SHP77 treated with DMSO at 0.1 percent for 48 hours (cell line): ENCODE data around the gene SYT5.
A peak's percentile ranks its signal among the peaks of the same experiment; 100 is the strongest.
"Not testable (repeated sequence)": the region's sequence is repeated elsewhere in the genome, so short reads cannot be mapped to it uniquely, and the experiment has no call there.

Experiments used
- DNase-seq: peaks from one replicate; lab custom pipeline; 2025; lab: John Stamatoyannopoulos, UW

The SYT5 gene

DNA sequence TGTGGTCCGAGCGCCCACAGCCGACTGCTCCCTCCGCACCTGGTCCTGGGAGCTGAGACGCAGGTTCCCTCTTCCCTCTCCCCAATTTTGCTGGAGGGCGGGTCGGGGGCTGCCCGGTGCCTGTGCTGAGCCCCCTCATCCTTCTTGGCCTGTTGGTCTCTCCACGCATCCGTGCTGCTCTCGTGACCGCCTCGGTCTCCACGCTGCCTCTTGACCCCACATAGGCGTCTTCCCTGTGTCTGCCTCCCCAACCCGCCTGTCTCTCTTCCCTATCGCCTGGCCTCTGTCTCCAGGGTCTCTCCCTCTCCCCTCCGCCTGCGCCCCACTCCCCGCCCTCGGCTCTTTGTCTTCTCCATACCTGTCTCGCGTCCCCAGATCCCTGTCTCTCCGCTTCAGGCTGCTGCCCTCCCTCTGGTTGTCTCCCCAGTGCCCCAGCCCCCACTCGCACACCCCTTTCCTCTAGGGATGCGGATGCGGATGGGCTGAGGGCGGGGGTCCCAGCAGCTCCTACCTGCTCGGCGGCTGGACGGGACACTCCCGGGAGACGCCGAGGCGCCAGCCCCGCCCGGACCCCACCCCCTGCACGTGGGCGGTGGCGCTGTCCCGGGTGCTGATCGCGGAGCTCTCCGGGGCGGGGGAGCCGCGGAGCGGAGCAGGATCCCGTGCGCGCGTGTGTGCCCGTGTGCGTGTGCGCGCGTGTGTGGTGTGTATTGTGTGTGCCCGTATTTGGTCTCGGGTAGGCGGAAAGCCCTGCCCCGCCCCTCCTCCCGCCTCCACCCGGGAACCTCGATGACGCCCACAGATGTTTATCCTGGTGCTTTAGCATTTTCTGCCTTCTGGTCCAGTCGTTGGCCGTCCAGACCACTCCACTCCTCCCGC is at the start of gene SYT5:
Gene SYT5 (minus strand): TSS at position 684 of the 879 bp plus-strand sequence. CDS start 1,248 bp downstream, outside the sequence.
- DNase-seq = no peak

DNA sequence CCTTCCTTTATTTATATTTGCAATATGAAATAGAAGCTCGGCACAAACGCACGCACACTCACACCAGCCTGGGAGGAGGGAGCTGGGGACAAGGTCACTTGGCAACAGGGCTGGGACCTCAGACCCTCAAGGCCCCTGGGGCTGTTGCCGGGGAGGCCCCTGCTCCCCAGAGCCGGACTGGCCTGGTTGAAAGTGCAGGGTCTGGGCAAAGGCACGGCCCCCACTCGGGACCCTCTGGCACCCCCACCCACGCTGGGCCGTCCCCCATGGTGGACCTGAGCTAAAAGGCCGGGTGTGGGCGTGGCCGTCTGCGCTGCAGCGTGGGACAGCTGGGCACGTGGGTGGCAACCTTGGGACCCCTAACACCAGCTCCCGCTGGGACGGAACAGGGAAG is 49.7 kb upstream of the SYT5 start:
- DNase-seq = no peak

DNA sequence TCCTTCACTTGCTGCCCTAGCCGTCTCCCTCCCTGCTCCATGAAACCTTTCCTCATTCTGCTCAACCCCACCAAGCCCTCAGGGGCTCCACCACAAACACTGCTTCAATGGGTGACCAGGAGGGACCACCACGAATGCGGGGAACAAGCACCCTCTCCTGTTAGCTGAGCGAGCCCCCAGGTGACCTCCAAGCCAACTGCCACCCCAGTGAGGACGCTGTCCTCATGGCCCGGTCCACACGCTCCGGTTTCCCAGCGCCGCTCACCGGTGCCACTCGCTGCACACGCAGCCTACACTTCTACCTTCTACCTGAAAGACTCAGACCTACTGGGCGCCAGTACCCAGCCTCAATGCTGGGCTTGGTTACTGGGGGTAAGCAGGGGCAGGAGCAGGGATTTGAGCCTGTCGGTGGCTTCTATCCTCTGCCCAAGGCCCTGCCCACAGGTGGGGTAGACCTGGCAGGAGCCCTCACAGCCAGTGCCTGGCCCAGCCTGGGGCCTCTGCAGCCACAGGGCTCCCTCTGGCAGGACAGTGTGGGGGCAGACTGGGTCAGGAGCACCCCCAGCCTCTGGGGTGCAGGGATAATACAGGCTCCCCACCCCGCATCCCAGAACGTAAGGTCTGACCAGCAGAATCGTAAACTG is 49.2 kb upstream of the SYT5 start:
- DNase-seq = no peak

DNA sequence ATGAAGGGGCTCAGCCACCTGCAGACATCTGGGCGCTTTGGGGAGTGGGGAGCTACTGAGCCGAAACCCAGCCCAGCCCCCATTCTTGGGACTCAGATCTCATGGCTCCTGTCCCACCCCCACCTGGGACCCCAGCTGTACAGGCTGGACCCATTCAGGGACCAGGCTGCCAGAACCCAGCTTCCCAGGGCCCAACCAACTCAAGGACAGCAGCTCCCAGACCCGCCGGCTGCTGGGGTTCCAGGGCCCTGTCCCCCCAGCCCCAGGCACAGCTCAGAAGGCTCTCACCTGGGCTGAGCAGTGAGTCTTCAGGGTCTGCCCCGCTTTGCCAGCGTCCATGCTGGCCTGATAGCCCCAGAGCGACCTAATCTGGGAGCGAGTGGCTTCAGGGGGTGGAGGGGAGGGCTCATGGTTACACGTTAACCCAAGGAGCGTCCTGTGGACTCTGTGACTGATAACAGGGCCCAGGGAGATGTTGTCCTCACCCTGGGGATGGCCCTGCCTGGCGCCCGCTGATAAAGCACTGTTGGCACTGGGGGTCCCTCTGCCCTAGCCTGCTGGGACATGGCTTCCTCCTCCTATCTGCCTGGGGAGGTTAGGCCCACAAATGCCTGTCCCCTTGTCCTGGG is 48.4 kb upstream of the SYT5 start, which contains the start of gene TMEM86B:
Gene TMEM86B (minus strand): TSS at position 361 of the 629 bp plus-strand sequence. CDS start 22 bp downstream, at position 339.
- DNase-seq = no peak

DNA sequence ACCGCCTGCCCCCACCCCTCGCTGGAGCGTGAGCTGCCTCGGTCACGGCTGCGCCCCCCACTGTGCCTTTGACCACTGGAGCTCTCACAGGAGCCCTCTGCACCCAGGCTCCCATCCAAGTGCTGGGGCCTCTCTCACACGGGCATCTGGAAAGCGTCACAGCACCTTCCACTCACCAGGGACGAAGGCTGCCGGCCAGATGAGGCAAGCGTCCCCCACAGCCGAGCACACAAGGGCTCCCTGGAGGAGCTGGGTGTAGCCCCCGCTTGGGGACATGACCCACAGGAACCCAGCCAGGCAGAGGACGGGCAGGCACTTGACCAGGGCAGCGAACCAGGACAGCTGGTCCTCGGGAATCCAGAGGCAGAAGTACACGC is 47.9 kb upstream of the SYT5 start:
- no peak for DNase-seq

DNA sequence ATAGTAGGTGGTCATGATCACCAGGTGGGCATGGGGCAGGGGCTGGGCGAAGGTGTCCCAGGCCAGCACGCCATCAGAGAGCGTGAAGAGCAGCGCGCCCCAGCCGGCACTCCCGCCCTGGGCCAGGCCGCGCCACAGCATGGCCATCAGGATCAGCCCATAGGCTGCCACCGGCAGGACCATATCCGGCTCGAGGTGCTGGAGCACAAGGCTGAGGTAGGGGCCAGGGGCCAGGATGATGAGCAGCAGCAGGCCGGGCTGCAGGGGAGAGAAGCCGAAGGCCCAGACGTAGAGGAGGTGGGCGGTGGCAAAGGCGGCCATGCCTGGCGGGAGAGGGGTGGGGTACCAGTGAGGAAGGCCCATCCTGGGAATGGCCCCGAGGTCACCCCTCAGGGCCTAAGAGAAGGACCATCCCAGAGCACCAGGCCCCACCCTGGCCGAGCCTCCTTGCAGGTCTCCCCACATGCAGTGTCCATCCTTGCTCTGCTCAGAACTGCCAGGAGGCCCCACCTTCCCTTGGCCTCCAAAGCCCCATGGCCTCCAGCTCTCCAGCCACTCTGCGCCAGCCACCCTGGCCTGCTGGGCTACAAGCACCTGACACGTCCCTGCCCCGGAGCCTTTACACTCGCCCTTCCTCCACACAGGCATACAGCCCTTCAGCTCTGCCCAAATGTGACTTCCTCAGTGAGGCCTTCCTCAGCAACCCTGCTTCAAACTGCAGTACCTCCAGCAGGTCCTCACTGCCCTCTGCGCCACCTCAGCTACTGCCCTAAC is 47.3 kb upstream of the SYT5 start:
- DNase-seq = no peak

DNA sequence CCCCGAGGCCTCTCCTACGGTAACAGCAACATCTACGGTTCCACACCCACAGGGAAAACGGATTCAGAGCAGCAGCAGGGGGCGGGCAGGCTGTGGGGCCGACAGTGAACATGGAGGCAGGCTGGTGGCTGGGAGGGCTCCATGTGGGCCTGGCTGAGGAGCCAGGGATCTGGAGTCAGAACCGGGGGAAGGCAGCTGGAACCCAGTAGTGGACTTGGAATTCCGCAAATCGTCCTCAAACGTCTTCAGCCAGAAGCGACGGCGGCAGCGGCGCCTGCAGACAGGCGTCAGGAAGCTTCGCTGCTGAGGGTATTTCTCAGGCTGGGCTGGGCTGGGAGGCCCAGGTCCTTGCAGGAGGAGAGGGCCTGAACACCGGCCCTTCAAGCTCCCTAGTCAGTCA is 46.7 kb upstream of the SYT5 start:
- DNase-seq = no peak

DNA sequence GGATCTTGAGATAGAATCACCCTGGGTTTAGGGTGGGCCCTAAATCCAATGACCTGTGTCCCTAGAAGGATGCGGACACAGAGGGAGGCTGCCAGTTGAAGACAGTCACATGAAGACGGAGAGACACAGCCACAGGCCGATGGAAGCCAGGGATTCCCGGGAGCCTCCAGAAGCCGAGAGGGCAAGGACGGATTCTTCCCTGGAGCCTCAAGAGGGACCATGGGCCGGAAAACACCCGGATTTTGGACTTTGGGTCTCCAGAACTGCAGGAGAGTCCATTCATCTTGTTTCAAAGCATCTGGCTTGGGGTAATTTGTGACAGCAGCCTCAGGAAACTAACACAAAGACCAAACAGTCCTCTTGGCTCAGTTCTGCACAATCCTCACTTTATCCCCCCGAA is 46.2 kb upstream of the SYT5 start:
- DNase-seq = no peak

DNA sequence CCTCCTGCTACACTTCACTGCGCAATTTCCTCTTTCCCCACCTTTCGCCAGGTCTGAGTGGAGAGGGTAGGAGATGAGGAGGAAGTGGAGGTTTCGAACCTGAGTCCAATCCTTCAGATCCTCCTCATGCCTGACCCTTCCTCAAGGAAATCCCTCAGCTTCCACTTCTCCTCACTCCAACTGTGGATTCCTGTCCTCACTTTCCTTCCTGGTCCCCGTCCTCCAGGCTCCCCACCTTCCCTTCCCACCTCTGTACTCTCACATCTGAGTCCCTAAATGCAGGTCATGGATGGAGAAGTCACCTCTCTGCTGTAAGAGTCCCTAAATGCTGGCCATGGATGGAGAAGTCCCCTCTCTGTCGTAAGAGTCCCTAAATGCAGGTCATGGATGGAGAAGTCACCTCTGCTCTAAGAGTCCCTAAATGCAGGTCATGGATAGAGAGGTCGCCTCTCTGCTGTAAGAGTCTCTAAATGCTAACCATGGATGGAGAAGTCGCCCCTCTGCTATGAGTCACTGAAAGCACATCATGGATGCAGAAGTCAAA is 45.4 kb upstream of the SYT5 start:
- DNase-seq = no peak

DNA sequence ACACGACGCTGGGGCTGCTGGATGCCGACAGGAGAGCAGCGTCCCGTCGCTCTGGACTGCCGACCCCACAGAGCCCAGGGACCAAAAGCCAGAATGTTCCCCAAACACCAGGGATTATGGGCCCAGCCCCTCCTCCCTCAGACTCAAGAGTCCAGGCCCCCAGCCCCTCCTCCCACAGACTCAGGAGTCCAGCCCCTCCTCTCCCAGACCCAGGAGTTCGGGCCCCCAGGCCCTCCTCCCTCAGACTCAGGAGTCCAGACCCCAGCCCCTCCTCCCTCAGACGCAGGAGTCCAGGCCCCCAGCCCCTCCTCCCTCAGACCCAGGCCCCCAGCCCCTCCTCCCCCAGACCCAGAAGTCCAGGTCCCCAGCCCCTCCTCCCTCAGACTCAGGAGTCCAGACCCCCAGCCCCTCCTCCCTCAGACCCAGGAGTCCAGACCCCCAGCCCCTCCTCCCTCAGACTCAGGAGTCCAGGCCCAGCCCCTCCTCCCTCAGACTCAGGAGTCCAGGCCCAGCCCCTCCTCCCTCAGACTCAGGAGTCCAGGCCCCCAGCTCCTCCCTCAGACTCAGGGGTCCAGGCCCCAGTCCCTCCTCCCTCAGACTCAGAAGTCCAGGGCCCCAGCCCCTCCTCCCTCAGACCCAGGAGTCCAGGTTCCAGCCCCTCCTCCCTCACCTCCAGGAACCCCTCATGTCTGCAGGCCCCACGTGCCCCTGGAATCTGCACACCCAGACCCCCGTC is 44.8 kb upstream of the SYT5 start:
- not testable (repeated sequence) for DNase-seq

DNA sequence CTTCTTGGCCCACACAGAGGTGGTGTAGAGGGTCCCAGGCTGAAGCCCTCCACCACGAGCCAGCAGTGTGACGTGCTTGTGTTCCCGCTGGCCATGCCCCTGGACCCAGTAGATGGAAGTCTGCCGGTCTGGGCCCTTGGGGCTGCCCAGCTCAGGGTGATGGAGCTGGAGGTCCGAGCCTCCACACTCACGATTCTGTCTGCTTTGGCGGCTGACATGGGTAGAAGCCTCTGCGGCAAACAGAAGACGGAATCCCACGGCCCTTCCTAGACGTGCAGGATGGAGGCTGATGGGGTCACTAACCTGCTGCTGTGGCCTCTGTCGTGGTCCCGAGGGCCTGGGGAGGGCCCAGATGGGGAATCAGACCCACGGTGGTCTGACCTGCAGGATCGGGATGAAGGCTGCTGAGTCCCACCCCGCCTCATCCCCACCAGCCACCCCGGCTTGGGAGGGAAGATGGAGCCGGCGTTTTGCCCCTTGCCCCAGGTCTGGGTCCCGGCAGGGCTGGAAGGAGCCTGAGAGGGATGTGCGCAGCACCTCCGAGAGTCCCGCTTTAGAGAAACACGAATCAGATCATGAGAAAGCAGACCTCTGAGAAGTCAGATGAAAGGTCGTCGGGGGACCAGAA is 44.1 kb upstream of the SYT5 start:
- DNase-seq = no peak

DNA sequence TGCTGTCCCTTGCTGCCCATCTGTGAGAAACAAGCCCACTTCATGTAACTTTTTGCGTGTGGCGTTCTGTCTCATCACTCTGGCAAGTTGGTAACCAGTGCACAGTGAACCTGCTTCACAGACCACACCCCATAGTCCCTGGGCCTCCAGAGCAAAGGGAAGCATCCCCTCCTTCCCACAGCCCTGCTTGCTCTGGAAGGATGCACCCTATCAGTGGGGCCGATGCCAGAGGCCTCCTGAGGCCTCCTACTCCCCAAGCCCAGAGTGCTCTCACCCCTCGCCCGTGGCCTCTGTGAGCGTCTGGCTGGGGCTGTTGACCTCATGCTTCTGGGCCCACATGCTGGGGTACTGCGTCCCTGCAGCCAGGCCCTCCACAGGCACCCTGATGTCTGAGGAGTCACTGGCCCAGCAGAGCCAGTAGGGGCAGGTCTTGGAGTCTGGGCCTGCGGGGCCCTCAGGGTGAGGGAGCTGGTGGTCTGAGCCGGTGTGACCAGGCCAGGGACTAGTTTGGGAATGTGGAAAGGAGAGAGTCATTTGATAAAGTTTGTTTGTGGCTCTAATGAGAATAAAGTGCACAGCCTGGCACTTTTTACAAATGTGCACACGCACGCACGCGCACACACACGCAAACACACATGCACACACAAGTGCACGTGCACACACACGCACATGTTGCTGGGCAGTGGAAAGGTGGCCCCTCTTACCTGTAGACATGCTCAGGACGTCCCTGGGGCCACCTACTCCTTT is 43.4 kb upstream of the SYT5 start:
- no peak for DNase-seq

DNA sequence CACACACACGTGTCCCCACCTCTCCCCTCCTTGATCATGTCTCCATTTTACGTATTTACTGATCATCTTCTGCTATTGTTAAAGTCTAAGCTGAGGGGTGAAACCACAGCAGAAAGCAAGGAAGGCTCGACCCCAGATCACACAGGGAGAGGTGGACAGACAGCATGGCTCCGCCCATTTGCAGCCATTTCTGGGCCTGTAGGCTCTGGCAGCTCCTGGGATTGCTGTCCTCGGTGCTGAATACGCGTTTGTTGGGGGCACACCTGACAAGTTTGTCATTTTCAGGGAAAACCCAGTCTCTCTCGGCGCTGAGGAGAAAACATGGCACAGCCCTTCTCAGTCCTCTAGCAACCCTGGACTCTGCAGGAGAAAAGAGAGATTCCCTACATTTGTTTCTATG is 40.4 kb upstream of the SYT5 start:
- no peak for DNase-seq

DNA sequence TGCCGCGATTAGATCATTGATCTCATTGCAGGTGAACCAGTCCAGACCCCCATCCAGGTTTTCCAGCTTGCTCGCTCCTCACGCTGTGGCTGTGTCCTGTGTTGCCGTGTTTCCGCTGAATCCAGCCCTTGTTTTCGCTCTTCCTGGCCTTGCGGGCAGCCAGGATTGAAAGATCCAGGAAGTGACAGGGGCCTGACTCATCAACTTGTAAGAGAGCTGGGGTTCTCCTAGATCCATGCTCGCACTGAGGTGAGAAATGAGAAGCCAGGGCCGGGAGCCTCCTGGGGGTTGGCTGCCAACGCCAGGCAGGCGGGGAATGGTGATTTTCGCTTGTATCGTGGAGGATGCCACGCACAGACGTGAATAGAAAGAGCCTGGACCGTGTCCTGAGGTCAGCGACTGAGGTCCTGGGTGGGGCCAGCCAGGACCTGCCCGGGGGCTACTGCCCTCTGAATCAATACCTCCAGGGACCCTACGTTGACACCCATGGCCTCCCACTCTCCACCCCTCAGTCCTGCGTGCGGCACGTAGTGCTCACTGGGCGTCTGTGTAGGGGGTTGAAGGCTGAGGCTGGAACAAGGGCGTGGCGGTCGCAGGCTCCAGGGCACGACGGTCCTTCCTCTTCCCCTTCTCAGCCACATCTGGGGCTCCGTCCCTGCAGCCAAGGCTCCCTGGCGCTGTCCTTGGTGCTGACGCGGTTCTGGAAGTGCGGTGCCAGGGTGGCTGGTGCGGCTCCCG is 36.5 kb upstream of the SYT5 start:
- peak; percentile 92 for DNase-seq

DNA sequence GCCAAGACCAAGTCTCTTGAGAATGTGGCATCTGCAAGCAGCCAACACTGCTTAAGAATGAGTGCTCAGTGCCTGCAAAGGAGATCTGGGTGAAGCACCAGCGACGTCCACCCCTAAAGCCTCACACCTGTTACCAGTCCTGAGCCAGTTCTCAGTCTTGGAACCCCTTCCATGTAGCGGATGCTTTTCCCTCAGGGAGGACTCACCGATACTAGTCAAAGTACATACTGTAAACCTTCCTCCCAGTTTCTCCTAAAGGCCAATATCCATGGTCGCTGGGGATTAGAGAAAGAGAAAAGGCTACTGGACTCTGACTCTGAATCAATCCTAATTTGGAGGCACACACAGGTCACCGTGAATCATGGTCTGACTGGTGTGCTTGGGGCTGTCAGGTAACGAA is 33.5 kb upstream of the SYT5 start:
- DNase-seq = no peak

DNA sequence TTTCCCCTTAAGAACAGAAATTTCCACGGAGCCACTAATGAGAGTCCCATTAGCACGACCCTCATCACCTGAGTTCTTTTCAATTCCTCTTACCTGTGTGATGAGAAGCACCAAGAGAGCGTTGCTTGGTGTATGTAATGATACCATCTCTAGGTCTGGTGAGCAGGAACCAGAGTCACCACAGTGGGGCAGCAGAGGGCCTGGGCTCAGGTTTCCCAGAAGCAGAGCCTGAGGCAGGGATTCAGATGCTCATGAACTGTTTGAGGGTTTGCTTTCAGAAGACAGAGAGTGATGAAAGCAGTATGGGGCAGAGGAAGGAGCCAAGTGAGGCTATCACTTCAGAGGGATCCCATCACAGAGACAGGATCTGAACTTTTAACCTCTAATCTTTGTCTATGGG is 32.4 kb upstream of the SYT5 start:
- peak; percentile 10 for DNase-seq

DNA sequence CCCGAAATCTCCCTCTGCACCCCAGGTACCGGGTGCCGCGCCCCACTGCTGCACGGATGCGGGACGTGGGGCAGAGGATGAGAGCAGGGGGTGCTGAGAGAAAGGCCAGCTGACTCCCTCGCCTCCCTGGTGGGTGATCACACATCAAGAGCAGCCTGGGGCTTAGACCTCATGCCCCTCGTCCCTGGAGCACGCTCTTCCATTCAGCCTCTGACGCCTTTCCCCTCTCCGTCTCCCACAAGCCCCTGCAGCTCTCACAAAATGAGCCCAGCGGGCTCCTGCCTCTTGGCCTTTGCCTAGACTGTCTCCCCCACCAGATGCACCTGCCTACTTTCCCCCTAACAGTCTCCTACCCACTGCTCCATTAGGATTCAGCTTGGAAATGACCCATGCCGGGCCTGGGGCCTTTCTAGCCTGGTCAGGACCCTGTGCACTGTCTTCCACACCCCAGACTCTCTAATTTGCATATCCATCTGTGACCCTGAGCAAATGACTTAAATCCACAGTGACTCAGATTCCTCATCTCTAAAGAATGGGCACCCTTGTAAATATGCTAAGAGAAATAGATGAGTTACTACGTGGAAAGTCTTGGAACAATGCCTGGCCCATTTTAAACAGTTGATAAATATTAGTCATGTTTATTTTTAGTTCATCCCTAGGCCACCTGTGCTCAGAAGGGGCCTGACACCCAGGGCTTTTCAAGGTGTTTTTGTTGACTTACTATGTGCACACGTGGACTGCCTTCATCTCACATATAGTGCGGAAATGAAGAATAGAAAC is 29.8 kb upstream of the SYT5 start:
- peak; percentile 54 for DNase-seq

DNA sequence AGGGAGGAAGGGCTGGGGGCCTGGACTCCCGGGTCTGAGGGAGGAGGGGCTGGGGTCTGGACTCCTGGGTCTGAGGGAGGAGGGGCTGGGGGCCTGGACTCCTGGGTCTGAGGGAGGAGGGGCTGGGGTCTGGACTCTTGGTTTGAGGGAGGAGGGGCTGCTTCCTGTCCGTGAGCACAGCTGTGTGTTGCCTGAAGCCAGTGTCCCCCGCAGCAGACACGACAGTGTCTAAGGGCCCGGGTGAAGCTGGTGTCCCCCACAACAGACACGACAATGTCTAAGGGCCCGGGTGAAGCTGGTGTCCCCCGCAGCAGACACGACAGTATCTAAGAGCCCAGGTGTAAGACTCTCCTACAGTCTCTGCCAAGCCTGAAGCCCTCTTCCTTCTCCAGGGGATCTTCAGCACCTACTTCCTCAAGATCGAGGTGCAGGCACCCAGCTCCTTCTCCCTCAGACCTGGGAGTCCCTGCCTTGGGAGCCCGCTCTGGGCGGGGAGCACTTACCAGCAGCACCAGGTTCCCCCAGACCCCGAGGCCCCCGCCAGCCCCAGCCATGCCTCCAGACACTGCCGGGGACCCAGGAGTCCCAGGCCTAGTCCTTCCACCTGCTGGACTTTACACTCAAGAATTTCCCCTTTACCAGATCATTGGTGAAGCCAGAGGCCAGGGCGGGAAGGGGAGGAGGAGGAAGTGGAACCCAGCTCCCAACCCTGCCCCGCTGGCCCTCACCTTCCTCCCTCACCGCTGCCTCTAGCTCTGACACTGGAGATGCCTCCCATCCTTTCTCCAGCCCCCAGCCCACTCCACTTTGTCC is 29.0 kb upstream of the SYT5 start, which contains the start of gene PTPRH:
Gene PTPRH (minus strand): TSS at position 622 of the 813 bp plus-strand sequence. CDS start 68 bp downstream, at position 554.
- DNase-seq = no peak
